Stomach (tissue), 9 donors: ENCODE measurements around the gene POLR1B. TPM values are rescaled to one million over a fixed set of nuclear protein-coding genes. Genes with fewer than 3 reads are reported as not detected.

Experiments
- DNase-seq, 2 donors: peaks; one replicate each; pipeline versions ENCODE4 v3.0.0 to v3.0.0-alpha.2; 2013 to 2019
- H3K27ac ChIP-seq, 5 donors: fragments of 200-600 bp in 4 of 5; sonication (generic) in 4 of 5; one replicate each; pipeline ENCODE4 v1.5.1; 2013 to 2019; ENCODE audit warnings: mild to moderate bottlenecking in 1 of 5, moderate library complexity in 1 of 5
- H3K27me3 ChIP-seq, 3 donors: fragments of 200-600 bp; sonication (generic); one replicate each; pipeline ENCODE4 v1.5.1; 2017 to 2019; ENCODE audit warnings: mixed run types in 1 of 3
- H3K36me3 ChIP-seq, 4 donors: fragments of 200-600 bp; sonication (generic); 1 replicate in 3 of 4; 2 replicates in 1 of 4; pipeline ENCODE4 v1.5.1; 2016 to 2019
- H3K4me1 ChIP-seq, 4 donors: fragments of 200-600 bp; sonication (generic); one replicate each; pipeline ENCODE4 v1.5.1; 2016 to 2019
- H3K4me3 ChIP-seq, 4 donors: fragments of 200-600 bp; sonication (generic) in 3 of 4; one replicate each; pipeline ENCODE4 v1.5.1; 2016 to 2019; ENCODE audit warnings: mild to moderate bottlenecking in 1 of 4
- H3K9me3 ChIP-seq, 4 donors: fragments of 200-600 bp; sonication (generic); one replicate each; pipeline ENCODE4 v1.5.1; 2016 to 2019
- EP300 ChIP-seq: sonication (generic); formaldehyde crosslinking; IDR thresholded peaks from one replicate; pipeline ENCODE4 v1.6.1; 2017; ENCODE audit warnings: antibody characterized with exemption
- POLR2A ChIP-seq, 4 donors: fragments of 450-650 bp; IDR thresholded peaks; one replicate each; pipeline ENCODE4 v1.6.1; 2016; ENCODE audit warnings: antibody characterized with exemption in 4 of 4, control low read depth in 2 of 4, mild to moderate bottlenecking in 1 of 4, moderate library complexity in 1 of 4
- POLR2AphosphoS5 ChIP-seq, 3 donors: sonication (generic); formaldehyde crosslinking; IDR thresholded peaks; one replicate each; pipeline ENCODE4 v1.6.1; 2016; ENCODE audit warnings: antibody characterized with exemption in 3 of 3
- WGBS, 5 donors: extraction: QIAGEN DNeasy Blood & Tissue Kit in 3 of 5; methylation state at CpG; one replicate each; pipeline versions ENCODE4 v1.1.5 to v1.1.7; 2013 to 2018; 5-methylcytosine and 5-hydroxymethylcytosine counted together
- intact Hi-C: fragments of 100-400 bp; cut with DNase I; formaldehyde crosslinking; loops from one replicate; pipeline ENCODE4 v1.15.1; 2023; ENCODE audit warnings: low total_unique reads
- polyA plus RNA-seq, 3 donors: library from polyadenylated mRNA; stranded (reverse); fragments of 200-250 nt; gene quantifications; one replicate each; pipeline ENCODE4 v1.2.3, GENCODE V29; 2013
- small RNA-seq, 4 donors: library from RNA; depleted of rRNA; stranded (forward); fragments of <200 nt; gene quantifications; one replicate each; pipeline ENCODE3, GENCODE V24; 2016
- total RNA-seq, 5 donors: library from RNA; depleted of rRNA; stranded (reverse); fragments of >200 nt; gene quantifications; one replicate each; pipeline versions ENCODE4 v1.1.0 to v1.2.3, GENCODE V29; 2014 to 2016
- TF ChIP-seq, protein P1 (sequence below), 7 experiments: fragments of 450-650 bp in 4 of 7; fragments of 200-600 bp in 3 of 7; sonication (generic) in 3 of 7; IDR thresholded peaks; one replicate each; pipeline ENCODE4 v1.5.1; 2016 to 2019; ENCODE audit warnings: antibody characterized with exemption in 7 of 7, control low read depth in 2 of 7, mild to moderate bottlenecking in 1 of 7
- donor health status: healthy with polysubstance abuse.
- donor health status: Bipolar disorder and iron deficiency.
- donor health status: healthy.

The POLR1B gene
- total and polyA plus RNA-seq, 8 donors: 2.7 to 42.9 (median 10.9) TPM

DNA sequence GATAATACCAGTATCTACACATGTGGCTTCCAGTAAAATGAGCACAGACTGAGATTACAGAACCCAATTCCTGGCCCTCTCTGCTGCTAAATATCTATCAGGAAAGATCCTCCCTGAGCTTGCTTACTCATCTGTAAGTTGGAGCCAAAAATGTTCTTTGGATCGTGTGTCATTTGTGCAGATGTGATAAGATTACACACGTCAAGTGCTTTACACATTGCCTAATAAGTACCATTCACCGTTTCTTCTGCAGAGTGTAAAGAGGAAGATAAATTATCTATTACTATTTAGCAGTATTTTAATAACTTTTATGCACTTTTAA is 80.2 kb downstream of the POLR1B start:
- H3K27ac ChIP-seq: no peak overlapping the region
- peak in 1 of 2 donors; percentile 2 for DNase-seq
- intact Hi-C loops: no loop called here
- H3K27me3 ChIP-seq: no peaks in the 10 kb centered on the region
- H3K36me3 ChIP-seq: no peaks in the 10 kb centered on the region
- H3K4me3 ChIP-seq: no peak overlapping the region
- peaks cover 7 to 27% (median 12%) of the 10 kb centered on the region in 4 donors for H3K4me1 ChIP-seq
- 22 to 37% (median 30%) methylated on average over 3 of the region's 3 CpGs for WGBS, 5 donors
- TF ChIP-seq POLR2AphosphoS5 (IDR thresholded peaks at IDR 0.05) (peak in 1 of 3 donors; percentile 20), POLR2A (IDR thresholded peaks at IDR 0.05) (no peak)
- no peaks in the 10 kb centered on the region for H3K9me3 ChIP-seq

DNA sequence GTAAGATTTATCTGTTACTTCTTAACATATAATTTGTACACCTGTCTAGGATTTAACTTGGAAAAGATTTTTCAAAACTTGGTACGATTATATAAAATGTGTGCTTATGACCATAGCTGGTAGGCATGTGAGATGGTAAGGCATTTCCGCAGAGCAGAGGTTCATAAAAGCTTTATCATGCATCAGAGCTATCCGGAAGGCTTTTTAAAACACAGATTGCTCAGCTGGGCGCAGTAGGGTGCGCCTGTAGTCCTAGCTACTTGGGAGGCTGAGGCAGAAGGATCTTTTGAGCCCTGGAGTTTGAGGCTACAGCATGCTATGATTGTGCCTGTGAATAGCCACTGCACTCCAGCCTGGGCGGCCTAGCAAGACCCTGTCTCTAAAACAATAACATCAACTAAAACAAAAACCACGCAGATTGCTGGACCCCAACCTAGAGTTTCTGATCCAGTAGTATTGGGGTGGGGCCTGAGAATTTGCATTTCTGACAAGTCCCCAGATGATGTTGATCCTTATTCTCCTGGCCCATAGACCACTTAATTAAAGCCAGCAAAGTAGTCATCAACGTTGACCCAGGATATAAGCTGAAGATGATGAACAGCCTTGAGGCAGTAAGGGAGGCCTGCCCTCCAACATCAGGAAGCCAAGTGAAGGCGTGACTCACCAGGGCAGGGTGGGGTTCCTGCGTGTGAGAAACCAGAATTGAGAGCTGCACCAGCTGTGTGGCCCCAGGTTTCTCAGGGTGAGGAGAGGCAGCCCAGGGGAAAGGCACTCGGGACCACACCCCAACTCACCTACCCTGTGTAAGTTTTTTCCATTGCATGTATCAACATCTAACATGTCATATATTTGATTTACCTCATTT is 81.9 kb downstream of the POLR1B start:
- no peak for TF ChIP-seq EP300
- peak in 1 of 3 donors; percentile 28 for TF ChIP-seq POLR2AphosphoS5 (IDR thresholded peaks at IDR 0.05)
- no peak for TF ChIP-seq POLR2A (IDR thresholded peaks at IDR 0.05)
- peak overlapping the region in 1 of 5 donors; percentile 20 for H3K27ac ChIP-seq
- H3K4me3 ChIP-seq: no peak overlapping the region
- intact Hi-C loops: no loop called here
- WGBS, 5 donors: 72 to 82% (median 76%) methylated on average over 11 of the region's 11 CpGs
- peak; percentile 63 to 85 for DNase-seq
- no peaks in the 10 kb centered on the region for H3K27me3 ChIP-seq
- H3K36me3 ChIP-seq: no peaks in the 10 kb centered on the region
- no peaks in the 10 kb centered on the region for H3K9me3 ChIP-seq
- H3K4me1 ChIP-seq: peaks cover 7 to 33% (median 14%) of the 10 kb centered on the region in 4 donors

DNA sequence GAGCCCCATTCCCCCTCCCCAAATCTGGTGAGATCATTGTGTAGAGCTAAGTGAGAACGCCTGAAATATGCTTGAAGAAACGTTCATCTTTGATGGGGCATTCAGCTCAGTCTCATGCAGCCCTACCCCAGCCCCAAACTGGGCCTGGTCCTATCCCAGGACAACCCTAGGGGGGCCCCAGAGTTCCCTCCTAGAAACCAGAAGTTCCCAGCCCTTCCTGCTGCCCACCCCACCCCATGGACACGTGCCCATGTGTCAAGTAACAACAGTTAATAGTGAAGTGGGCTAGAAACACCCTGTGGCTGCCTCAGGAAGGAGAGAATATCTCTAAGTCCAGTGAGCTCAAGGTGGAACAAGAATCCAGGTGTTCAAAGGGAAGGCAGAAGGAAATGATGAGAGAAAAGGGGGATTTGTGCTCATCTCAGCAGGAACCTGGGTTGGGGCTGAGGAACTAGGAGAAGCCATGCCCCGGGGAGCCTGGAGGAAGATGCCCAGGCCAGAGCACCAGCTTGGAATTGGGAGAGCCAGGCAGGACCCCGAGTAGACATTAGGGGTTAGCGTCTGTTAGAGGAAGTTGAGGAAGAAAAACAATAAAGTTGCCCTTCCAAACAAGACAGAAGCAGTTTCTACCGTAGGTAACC is 83.3 kb downstream of the POLR1B start:
- H3K36me3 ChIP-seq: no peaks in the 10 kb centered on the region
- H3K27me3 ChIP-seq: peaks cover 0 to 13% (median 0%) of the 10 kb centered on the region in 3 donors
- 74 to 80% (median 75%) methylated on average over 7 of the region's 7 CpGs for WGBS, 5 donors
- no peaks in the 10 kb centered on the region for H3K9me3 ChIP-seq
- intact Hi-C loops: loop anchor here (5.0 kb wide), 1 partner anchor 102 kb away; no protein-coding TSS in a partner anchor
- no peak overlapping the region for H3K4me3 ChIP-seq
- peaks cover 8 to 39% (median 15%) of the 10 kb centered on the region in 4 donors for H3K4me1 ChIP-seq
- DNase-seq: peak in 1 of 2 donors; percentile 17
- peak overlapping the region in 1 of 5 donors; percentile 88 for H3K27ac ChIP-seq
- TF ChIP-seq, protein P1, sequence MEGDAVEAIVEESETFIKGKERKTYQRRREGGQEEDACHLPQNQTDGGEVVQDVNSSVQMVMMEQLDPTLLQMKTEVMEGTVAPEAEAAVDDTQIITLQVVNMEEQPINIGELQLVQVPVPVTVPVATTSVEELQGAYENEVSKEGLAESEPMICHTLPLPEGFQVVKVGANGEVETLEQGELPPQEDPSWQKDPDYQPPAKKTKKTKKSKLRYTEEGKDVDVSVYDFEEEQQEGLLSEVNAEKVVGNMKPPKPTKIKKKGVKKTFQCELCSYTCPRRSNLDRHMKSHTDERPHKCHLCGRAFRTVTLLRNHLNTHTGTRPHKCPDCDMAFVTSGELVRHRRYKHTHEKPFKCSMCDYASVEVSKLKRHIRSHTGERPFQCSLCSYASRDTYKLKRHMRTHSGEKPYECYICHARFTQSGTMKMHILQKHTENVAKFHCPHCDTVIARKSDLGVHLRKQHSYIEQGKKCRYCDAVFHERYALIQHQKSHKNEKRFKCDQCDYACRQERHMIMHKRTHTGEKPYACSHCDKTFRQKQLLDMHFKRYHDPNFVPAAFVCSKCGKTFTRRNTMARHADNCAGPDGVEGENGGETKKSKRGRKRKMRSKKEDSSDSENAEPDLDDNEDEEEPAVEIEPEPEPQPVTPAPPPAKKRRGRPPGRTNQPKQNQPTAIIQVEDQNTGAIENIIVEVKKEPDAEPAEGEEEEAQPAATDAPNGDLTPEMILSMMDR (IDR thresholded peaks at IDR 0.05): no peak
- no peak for TF ChIP-seq POLR2AphosphoS5 (IDR thresholded peaks at IDR 0.05)
- TF ChIP-seq POLR2A (IDR thresholded peaks at IDR 0.05): no peak
- TF ChIP-seq EP300: no peak

DNA sequence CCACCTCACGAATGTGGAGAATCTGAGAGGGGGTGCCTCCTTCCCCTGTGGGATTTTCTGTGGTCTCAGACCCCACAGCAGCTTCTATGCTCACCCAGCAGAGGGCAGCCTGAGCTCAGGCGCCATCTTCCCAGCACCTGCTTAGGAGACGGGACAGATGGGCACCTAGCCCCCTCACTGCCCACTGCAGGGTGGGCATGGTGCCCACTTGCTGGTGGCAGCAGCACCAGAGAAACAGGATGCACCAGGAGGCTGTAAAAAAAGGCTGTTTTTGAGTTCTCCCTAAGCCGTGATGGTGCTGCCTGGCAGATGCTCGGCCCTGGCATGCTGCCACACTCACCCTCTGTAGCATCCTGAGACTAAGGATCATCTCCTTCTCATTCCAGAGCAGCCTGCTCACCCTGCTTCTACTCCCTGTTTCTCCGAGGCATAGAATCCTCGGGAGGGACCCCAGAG is 84.4 kb downstream of the POLR1B start:
- WGBS, 5 donors: 4 to 18% (median 13%) methylated on average over 7 of the region's 7 CpGs
- intact Hi-C loops: loop anchor here (5.0 kb wide), 1 partner anchor 101 kb away; no protein-coding TSS in a partner anchor
- DNase-seq: peak; percentile 64 to 81

More for the DNA sequence above, 84.4 kb downstream of the POLR1B start:
- Histone ChIP-seq H3K36me3 (no peaks in the 10 kb centered on the region), H3K4me1 (peaks cover 18 to 50% (median 19%) of the 10 kb centered on the region in 4 donors), H3K9me3 (no peaks in the 10 kb centered on the region), H3K27ac (peak overlapping the region; percentile 36 to 88 (median 70)), H3K27me3 (peaks cover 0 to 13% (median 0%) of the 10 kb centered on the region in 3 donors), H3K4me3 (peak overlapping the region in 3 of 4 donors; percentile 2 to 22 (median 21))
- TF ChIP-seq EP300 (no peak), POLR2AphosphoS5 (IDR thresholded peaks at IDR 0.05) (peak in 1 of 3 donors; percentile 43), POLR2A (IDR thresholded peaks at IDR 0.05) (no peak)
- TF ChIP-seq, protein P1 (IDR thresholded peaks at IDR 0.05): peak in 5 of 7 experiments; percentile 60 to 81 (median 62)

Small RNAs within 50 kb of the gene (small RNA-seq; reads per million reads assigned to genes)
- 0 reads per million in 4 donors for gene RF00019

Other genes starting within 250 kb of the POLR1B start
- 10 to 100 TPM in 4 of 5 donors, 1 to 10 TPM in 1; 6.4 to 54.3 (median 22.7) TPM for gene RGPD8, start 108.8 kb upstream of the POLR1B start, total RNA-seq
- under 1 TPM in 2 of 3 donors, not detected in 1; 0.31 to 0.88 TPM for gene RGPD8, start 108.8 kb upstream of the POLR1B start, polyA plus RNA-seq
- gene TTL, start 60.3 kb upstream of the POLR1B start, total RNA-seq: 10 to 100 TPM in 2 of 5 donors, 1 to 10 TPM in 3; 2.7 to 26.5 (median 5.3) TPM
- 1 to 10 TPM; 5.2 to 9.7 (median 6.7) TPM for gene TTL, start 60.3 kb upstream of the POLR1B start, polyA plus RNA-seq
- 100 to 1,000 TPM in 1 of 5 donors, 10 to 100 TPM in 3, 1 to 10 TPM in 1; 9.5 to 111 (median 28.0) TPM for gene CHCHD5, start 42.1 kb downstream of the POLR1B start, total RNA-seq
- 10 to 100 TPM; 51.0 to 61.5 (median 59.7) TPM for gene CHCHD5, start 42.1 kb downstream of the POLR1B start, polyA plus RNA-seq
- gene SLC20A1, start 103.5 kb downstream of the POLR1B start, total RNA-seq: 10 to 100 TPM; 17.5 to 63.8 (median 49.0) TPM
- 10 to 100 TPM in 1 of 3 donors, 1 to 10 TPM in 2; 9.0 to 11.3 (median 9.6) TPM for gene SLC20A1, start 103.5 kb downstream of the POLR1B start, polyA plus RNA-seq
- gene NT5DC4, start 178.6 kb downstream of the POLR1B start, total RNA-seq: not detected
- not detected for gene NT5DC4, start 178.6 kb downstream of the POLR1B start, polyA plus RNA-seq
- gene CKAP2L, start 222.1 kb downstream of the POLR1B start, total RNA-seq: 1 to 10 TPM; 1.2 to 4.4 (median 2.0) TPM
- 1 to 10 TPM; 1.1 TPM for gene CKAP2L, start 222.1 kb downstream of the POLR1B start, polyA plus RNA-seq
- not detected for gene IL1A, start 242.0 kb downstream of the POLR1B start, total RNA-seq
- 1 to 10 TPM in 1 of 3 donors, under 1 TPM in 1, not detected in 1; 0.44 to 2.5 TPM for gene IL1A, start 242.0 kb downstream of the POLR1B start, polyA plus RNA-seq